HepG2 (cell line): Measurements from ENCODE around the gene TGFA. TPM values are rescaled to one million over a fixed set of nuclear protein-coding genes. Genes with fewer than 3 reads are reported as not detected.
A peak's percentile ranks its signal among the peaks of the same experiment; 100 is the strongest.

Source experiments
- ATAC-seq: fragments of 200-7000 bp; cut with Tn5 transposase; 3 replicates; pipeline ENCODE4 v1.9.1; 2020; ENCODE audit warnings: mild to moderate bottlenecking, moderate library complexity
- BruUV-seq: library from RNA; stranded (reverse); fragments of 400-500 nt; replicated peaks from 2 replicates; lab custom pipeline; 2021; lab: Mats Ljungman, UMichigan
- CTCF ChIA-PET: fragments of 300-600 bp; formaldehyde crosslinking; extraction: SDS; loops from one replicate; lab custom pipeline; 2021; ENCODE audit warnings: low total read pairs, inconsistent platforms, low intra/inter-chr PET ratio; lab: Yijun Ruan, JAX
- POLR2A ChIA-PET: fragments of 350-600 bp; sonication (Branson Sonifier 250); formaldehyde crosslinking; loops from one replicate; lab custom pipeline; 2020; ENCODE audit warnings: antibody characterized with exemption, inconsistent platforms; lab: Yijun Ruan, JAX
- DNase-seq: peaks from one replicate; pipeline ENCODE4 v3.0.0-alpha.2; 2015; ENCODE audit warnings: low spot score
- FAIRE-seq: peaks from 3 replicates; lab custom pipeline; 2011; peaks lifted over from hg19 to GRCh38; lab: Jason Lieb, UNC
- H2AFZ ChIP-seq: one replicate; pipeline ENCODE4 v1.6.1; 2011; ENCODE audit warnings: low read length, inconsistent platforms
- H3K27ac ChIP-seq: fragments of 300-600 bp; 3 replicates; pipeline ENCODE4 v1.8.0; 2011; ENCODE audit warnings: mixed run types, mild to moderate bottlenecking, mixed read lengths, low read length, inconsistent platforms; ENCODE audit not compliant: insufficient read depth; ENCODE audit errors: extremely low read length
- H3K27me3 ChIP-seq, 2 experiments: fragments of 200-600 bp in 1 of 2; 2 replicates in 1 of 2; 3 replicates in 1 of 2; pipeline versions ENCODE4 v1.6.0 to v1.8.0; 2011; ENCODE audit warnings: low read length in 2 of 2, mild to moderate bottlenecking in 2 of 2, moderate library complexity in 2 of 2, inconsistent platforms in 1 of 2; ENCODE audit not compliant: insufficient read depth in 2 of 2, control insufficient read depth in 1 of 2
- H3K36me3 ChIP-seq, 2 experiments: fragments of 200-600 bp in 1 of 2; replicated peaks in 1 of 2; 2 replicates in 1 of 2; 3 replicates in 1 of 2; pipeline versions ENCODE4 v1.5.1 to v1.8.0; 2011; ENCODE audit warnings: low read length in 2 of 2, inconsistent platforms in 1 of 2; ENCODE audit not compliant: insufficient read depth in 2 of 2, control insufficient read depth in 1 of 2
- H3K4me1 ChIP-seq: 2 replicates; pipeline ENCODE4 v1.5.1; 2012; ENCODE audit warnings: low read length, inconsistent platforms; ENCODE audit not compliant: insufficient read depth
- H3K4me2 ChIP-seq: 2 replicates; pipeline ENCODE4 v1.6.0; 2011; ENCODE audit warnings: low read depth, low read length, inconsistent platforms
- H3K4me3 ChIP-seq, 3 experiments: fragments of 200-600 bp in 1 of 3; sonication (generic), shearing (Covaris generic) in 1 of 3; replicated peaks in 1 of 3; 2 replicates each; pipeline ENCODE4 v1.5.1; 2011 to 2016; ENCODE audit warnings: low read length in 3 of 3, inconsistent platforms in 2 of 3, low read depth in 2 of 3, mild to moderate bottlenecking in 2 of 3, control low read depth in 1 of 3, mixed read lengths in 1 of 3; ENCODE audit not compliant: insufficient read depth in 1 of 3
- H3K79me2 ChIP-seq: one replicate; pipeline ENCODE4 v1.6.1; 2011; ENCODE audit warnings: low read length, inconsistent platforms; ENCODE audit not compliant: insufficient read depth
- H3K9ac ChIP-seq: 2 replicates; pipeline ENCODE4 v1.6.0; 2011; ENCODE audit warnings: mild to moderate bottlenecking, low read depth, low read length, inconsistent platforms; ENCODE audit not compliant: insufficient read depth
- H3K9me3 ChIP-seq: 2 replicates; pipeline ENCODE4 v1.5.1; 2012; ENCODE audit warnings: mild to moderate bottlenecking, low read length
- H4K20me1 ChIP-seq: 2 replicates; pipeline ENCODE4 v1.6.0; 2011; ENCODE audit warnings: inconsistent platforms, mild to moderate bottlenecking, low read length, moderate library complexity; ENCODE audit not compliant: insufficient read depth
- ARNT ChIP-seq: fragments of 450-650 bp; IDR thresholded peaks from 2 replicates; pipeline ENCODE4 v1.6.1; 2017
- CAMTA2 ChIP-seq: sonication (generic); formaldehyde crosslinking; IDR thresholded peaks from 2 replicates; pipeline ENCODE4 v1.4.0; 2020; ENCODE audit warnings: mild to moderate bottlenecking, missing genetic modification reagents, borderline replicate concordance
- HOXD1 ChIP-seq: sonication (generic); formaldehyde crosslinking; IDR thresholded peaks from 2 replicates; pipeline ENCODE4 v1.5.0; 2020; ENCODE audit warnings: missing genetic modification reagents
- KMT2B ChIP-seq: IDR thresholded peaks from 2 replicates; pipeline ENCODE4 v1.6.1; 2016; ENCODE audit warnings: missing genetic modification reagents, missing compliant biosample characterization
- POGZ ChIP-seq: sonication (generic); formaldehyde crosslinking; IDR thresholded peaks from 2 replicates; pipeline ENCODE4 v1.4.0; 2020; ENCODE audit warnings: mild to moderate bottlenecking, missing genetic modification reagents
- ZFP1 ChIP-seq: IDR thresholded peaks from 2 replicates; pipeline ENCODE4 v1.6.1; 2016
- ZFP36 ChIP-seq: fragments of 150-350 bp; IDR thresholded peaks from 2 replicates; pipeline ENCODE4 v1.6.1; 2018; ENCODE audit warnings: borderline replicate concordance, low read length, low read depth; ENCODE audit not compliant: partially characterized antibody
- ZFP90 ChIP-seq: sonication (generic); formaldehyde crosslinking; IDR thresholded peaks from 2 replicates; pipeline ENCODE4 v1.8.0; 2022; ENCODE audit warnings: missing genetic modification reagents, mild to moderate bottlenecking, inconsistent platforms, borderline replicate concordance
- ZFX ChIP-seq: sonication (generic); formaldehyde crosslinking; IDR thresholded peaks from 2 replicates; pipeline ENCODE4 v1.4.0; 2020; ENCODE audit warnings: mild to moderate bottlenecking, low read depth, missing genetic modification reagents, moderate library complexity
- ZNF382 ChIP-seq: sonication (generic); formaldehyde crosslinking; IDR thresholded peaks from 2 replicates; pipeline ENCODE4 v1.5.0; 2020; ENCODE audit warnings: missing genetic modification reagents, mild to moderate bottlenecking, borderline replicate concordance
- ZNF563 ChIP-seq: sonication (generic); formaldehyde crosslinking; IDR thresholded peaks from 2 replicates; pipeline ENCODE4 v1.8.0; 2022; ENCODE audit warnings: mild to moderate bottlenecking, moderate library complexity, missing genetic modification reagents
- WGBS: methylation state at CpG from one replicate; pipeline ENCODE4 v1.1.6; 2017; ENCODE audit warnings: low lambda C conversion rate; 5-methylcytosine and 5-hydroxymethylcytosine counted together
- in situ Hi-C: cut with HindIII; loops from 2 replicates; pipeline ENCODE4 v1.10.0; 2017; ENCODE audit warnings: low pct_unique_long_range_greater_than_20kb; ENCODE audit not compliant: extremely low pct_ligation_motif_present
- intact Hi-C: fragments of 100-400 bp; cut with micrococcal nuclease; formaldehyde crosslinking; loops from one replicate; pipeline ENCODE4 v1.10.0; 2022; ENCODE audit not compliant: unreplicated experiment
- polyA plus RNA-seq, 8 experiments: library from polyadenylated mRNA; depleted of rRNA in 3 of 8; stranded (reverse) in 7 of 8; unstranded in 1 of 8; fragments of >200 nt; fragmentation: Illumina TruSeq in 4 of 8; extraction: Trizol in 4 of 8; gene quantifications; 2 replicates each; pipeline versions ENCODE4 v1.2.1 to v1.2.3, GENCODE V29; 2011 to 2016; ENCODE audit warnings: low read depth in 4 of 8, missing spikeins in 1 of 8, mixed read lengths in 1 of 8; ENCODE audit not compliant: insufficient read depth in 1 of 8
- total RNA-seq, 5 experiments: library from RNA; depleted of rRNA; stranded (reverse); fragments of >200 nt; fragmentation: Illumina TruSeq; extraction: Trizol; gene quantifications; 2 replicates each; pipeline ENCODE4 v1.2.3, GENCODE V29; 2016; ENCODE audit warnings: low read depth in 1 of 5
- TF ChIP-seq, protein P1 (sequence below): sonication (generic); formaldehyde crosslinking; IDR thresholded peaks from 2 replicates; pipeline ENCODE4 v1.5.1; 2020; ENCODE audit warnings: missing genetic modification reagents, mild to moderate bottlenecking, borderline replicate concordance

The TGFA gene
- total and polyA plus RNA-seq, 2 of the 13 experiments (the other 11 are each of a cell fraction or from before 2014, with no cell fraction given) = 7.8 to 15.3 TPM

DNA sequence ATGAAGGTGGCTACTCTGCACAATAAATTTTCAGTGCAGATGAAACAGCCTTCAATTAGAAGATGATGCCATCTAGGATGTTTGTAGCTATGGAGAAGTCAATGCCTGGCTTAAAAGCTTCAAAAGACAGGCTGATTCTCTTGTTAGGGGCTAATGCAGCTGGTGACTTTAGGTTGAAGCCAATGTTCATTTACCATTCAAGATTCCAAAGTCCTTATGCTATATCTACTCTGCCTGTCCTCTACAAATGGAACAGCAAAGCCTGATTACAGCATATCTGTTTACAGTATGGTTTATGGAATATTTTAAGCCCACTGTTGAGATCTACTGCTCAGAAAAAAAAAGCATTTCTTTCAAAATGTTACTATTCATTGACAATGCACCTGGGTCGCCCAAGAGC, 15.8 kb downstream of the TGFA start (continued):
- no peak for TF ChIP-seq POGZ (CRISPR knock-in tag)
- TF ChIP-seq KMT2B (CRISPR knock-in tag) = no peak
- TF ChIP-seq ZFX (CRISPR knock-in tag) = no peak
- no peak for TF ChIP-seq ZFP36
- no peak for TF ChIP-seq HOXD1 (CRISPR knock-in tag)
- TF ChIP-seq, protein P1, sequence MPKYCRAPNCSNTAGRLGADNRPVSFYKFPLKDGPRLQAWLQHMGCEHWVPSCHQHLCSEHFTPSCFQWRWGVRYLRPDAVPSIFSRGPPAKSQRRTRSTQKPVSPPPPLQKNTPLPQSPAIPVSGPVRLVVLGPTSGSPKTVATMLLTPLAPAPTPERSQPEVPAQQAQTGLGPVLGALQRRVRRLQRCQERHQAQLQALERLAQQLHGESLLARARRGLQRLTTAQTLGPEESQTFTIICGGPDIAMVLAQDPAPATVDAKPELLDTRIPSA (CRISPR knock-in tag) = no peak
- peak; percentile 93 for TF ChIP-seq ZFP1
- TF ChIP-seq CAMTA2 (CRISPR knock-in tag) = no peak
- no peak for TF ChIP-seq ARNT
- no peak for TF ChIP-seq ZNF563 (CRISPR knock-in tag)

DNA sequence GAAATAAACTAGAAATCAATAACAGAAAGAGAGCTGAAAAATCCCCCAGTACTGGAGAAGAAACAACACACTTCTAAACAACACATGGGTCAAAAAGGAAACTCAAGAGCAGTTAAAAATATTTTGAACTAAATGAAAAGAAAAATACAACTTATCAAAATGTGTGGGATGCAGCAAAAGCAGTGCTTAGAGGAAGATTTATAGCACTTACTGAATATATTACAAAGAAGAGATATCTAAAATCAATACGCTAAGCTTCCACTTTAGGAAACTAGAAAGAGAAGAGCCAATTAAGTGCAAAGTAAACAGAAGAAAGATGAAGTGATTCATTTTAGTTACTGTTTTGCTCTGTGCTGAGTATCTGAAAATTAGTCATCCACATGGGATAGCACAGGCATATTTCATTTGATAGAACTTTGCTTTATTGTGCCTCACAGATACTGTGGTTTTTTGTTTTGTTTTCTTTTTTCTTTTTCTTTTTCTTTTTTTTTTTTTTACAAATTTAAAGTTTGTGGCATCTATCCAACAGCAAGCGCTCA, 17.0 kb downstream of the TGFA start:
- 95% methylated on average over 2 of the region's 2 CpGs for WGBS
- no peak for DNase-seq
- POLR2A ChIA-PET = interaction anchor here (1.8 kb wide), 1 partner anchor 16 kb away, joined by 6 read pairs; the partner anchor contains the start of gene TGFA
- TF ChIP-seq ZFP90 = peak; percentile 87
- no peak for TF ChIP-seq ZNF382 (CRISPR knock-in tag)
- TF ChIP-seq, all 625 proteins: peak for 1
- peaks cover 50% of the 10 kb centered on the region for H3K4me1 ChIP-seq
- no peak overlapping the region for H3K4me2 ChIP-seq
- no peaks in the 10 kb centered on the region for H4K20me1 ChIP-seq
- no peaks in the 10 kb centered on the region for H3K27me3 ChIP-seq
- intact Hi-C loops = no loop called here
- H3K27ac ChIP-seq = no peak overlapping the region
- no TSS peak for BruUV-seq
- peaks cover 29% of the 10 kb centered on the region for H3K79me2 ChIP-seq
- H3K4me3 ChIP-seq = no peak overlapping the region
- H2AFZ ChIP-seq = no peak overlapping the region
- CTCF ChIA-PET = no interaction called here
- no peaks in the 10 kb centered on the region; a peak in 1 of 5 replicates for H3K36me3 ChIP-seq
- no peak for FAIRE-seq
- ATAC-seq = no peak
- no peak overlapping the region for H3K9ac ChIP-seq
- H3K9me3 ChIP-seq = peaks cover 10% of the 10 kb centered on the region; the same call in 1 of the 2 replicates
- in situ Hi-C loops = no loop called here
